Fibroblast of peridontal ligament (primary cell): ENCODE measurements around the gene CEP112.
"Not testable (repeated sequence)": the region's sequence is repeated elsewhere in the genome, so short reads cannot be mapped to it uniquely, and the experiment has no call there.

Experiments used
- DNase-seq: peaks from one replicate; pipeline ENCODE4 v3.0.0-alpha.2; 2010; ENCODE audit errors: extremely low read depth

Gene CEP112

DNA sequence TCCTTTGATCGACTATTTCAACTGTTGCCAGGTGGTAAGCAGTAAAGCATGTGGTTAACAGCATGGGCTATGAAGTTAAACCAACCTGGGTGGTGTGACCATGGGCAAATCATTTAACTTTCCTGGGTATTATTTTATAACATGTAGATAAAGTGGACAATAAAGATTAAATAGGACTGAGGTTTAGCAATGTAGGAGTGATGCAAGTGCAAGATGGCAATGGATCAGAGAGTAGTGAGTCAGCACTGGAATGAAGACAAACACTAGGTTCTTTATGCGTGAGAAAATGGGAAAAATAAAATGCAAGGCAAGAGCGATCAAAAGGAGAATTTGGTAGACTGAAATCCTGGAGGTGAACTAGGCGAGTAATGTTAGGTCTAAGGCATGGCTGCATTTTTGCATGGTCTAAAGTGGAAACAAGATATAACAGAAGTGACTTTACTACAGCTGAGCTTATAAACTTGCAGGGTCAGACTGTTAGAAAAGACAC, 408.0 kb downstream of the CEP112 start:
- peak; percentile 93 for DNase-seq

DNA sequence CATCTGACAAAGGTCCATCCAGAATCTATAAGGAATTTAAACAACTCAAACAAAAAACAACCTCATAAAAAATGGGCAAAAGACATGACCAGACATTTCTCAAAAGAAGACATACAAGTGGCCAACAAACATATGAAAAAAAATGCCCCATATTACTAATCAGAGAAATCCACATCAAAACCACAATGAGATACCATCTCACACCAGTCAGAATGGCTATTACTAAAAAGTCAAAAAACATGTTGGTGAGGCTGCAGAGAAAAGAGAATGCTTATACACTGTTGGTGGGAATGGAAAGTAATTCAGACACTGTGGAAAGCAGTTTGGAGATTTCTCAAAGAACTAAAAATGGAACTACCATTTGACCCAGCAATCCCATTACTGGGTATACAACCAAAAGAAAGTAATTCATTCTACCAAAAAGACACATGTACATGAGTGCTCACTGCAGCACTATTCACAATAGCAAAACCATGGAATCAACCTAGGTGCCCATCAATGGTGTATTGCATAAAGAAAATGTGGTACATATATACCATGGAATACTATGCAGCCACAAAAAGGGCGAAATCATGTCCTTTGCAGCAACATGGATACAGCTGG, 409.7 kb downstream of the CEP112 start:
- DNase-seq: not testable (repeated sequence)

DNA sequence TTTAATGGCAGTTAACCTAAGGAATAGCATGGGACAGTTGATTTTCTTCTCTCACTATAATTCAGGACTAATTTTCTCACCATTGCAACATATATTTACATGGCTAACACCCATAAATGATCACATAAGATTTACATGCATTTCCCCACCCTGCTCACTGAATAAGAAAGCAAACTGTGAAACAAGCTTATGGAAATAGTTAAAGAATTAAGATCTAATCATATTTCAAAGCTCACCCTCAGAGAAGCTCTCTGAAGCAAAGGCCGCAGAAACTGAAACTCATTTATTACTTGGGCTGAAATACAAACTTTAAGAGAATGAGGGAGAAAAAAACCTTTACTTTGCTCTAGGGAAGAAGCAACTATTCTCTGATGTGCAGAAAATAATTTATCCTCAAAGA, 411.8 kb downstream of the CEP112 start:
- DNase-seq: no peak

DNA sequence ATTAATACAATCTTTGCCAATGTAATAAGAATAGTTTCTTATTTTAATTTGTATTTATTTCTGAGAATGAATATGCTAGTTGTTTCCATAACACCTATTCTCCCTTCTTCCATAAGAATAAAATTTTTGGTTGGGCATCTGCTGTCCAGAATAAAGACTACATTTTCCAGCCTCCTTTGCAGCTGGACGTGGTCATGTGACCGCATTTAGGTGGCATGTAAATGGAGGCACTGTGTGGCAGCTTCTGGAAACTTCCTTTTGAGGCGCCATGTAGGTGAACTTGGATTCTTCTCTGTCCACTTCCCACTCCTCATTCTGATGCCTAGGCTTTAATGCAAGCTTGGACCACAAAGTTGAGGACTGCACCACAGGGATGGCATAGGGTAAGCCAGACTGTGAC, 415.0 kb downstream of the CEP112 start:
- DNase-seq: no peak

DNA sequence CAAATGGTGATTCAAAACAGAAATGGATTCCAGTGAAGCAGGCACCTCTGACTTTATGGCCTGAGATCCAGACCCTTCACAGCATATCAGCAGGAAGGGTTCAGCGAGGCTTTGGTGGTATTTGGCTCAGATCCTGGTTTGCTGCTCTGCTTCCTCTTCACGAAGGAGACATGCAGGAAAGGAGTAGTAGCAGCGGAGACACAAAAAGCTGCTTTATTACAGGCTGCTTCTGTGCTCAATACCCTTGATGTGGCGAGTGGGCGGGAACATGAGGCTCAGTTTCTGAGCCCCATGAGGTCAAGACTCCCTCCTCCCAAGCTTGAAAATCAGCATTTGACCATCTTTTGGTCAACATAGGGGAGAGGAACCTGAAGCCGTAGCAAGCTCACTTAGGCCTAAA, 417.1 kb downstream of the CEP112 start:
- DNase-seq: no peak

DNA sequence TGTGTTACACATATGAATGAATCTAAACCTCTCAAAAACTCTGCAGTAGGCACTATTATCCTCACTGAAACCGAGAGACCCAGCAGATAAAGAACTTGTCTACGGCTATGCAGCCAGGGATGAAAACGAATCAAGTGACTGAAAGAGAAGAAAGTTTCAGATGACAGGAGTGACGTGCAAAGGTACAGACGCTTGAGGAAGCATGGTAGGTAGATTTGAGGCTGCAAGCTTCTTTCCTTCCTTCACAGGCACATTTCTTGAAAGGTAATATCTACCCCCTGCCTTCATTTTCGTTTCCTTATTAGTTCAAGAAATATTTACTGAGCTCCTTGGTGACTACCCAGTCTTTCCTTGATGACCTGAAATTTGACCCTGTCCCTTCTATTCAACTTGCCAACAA, 418.9 kb downstream of the CEP112 start:
- no peak for DNase-seq

DNA sequence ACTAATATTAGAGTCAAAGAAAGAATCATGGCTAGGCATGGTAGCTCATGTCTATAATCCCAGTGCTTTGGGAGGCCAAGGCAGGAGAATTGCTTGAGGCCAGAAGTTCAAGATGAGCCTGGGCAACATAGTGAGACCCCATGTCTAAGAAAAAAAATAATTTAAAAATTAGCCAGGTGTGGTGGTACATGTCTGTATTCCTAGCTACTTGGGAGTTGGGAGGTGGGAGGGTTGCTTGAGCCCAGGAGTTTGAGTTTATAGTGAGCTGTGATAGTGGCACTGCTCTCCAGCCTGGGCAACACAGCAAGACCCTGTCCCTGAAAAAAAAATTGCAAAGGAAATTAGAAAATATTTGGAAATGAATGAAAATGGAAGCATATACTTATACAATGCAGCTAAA, 420.2 kb downstream of the CEP112 start:
- DNase-seq: no peak

DNA sequence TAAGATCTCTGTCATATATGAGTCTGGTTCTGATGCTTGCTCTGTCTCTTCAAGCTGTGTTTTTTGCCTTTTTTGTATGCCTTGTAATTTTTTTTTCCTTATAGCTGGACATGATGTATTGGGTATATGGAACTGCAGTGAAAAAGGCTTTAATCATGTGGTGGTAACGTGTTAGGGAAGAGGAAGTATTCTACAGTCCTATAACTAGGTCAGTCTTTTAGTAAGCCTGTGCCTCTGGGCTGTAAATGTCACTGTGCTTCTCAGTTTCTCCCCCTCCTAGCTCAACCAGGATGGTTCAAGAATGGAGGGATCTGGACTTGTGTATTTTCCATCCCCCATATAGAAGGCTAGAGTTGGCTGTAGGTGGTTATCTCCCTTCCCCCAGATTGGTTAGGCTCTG, 428.1 kb downstream of the CEP112 start:
- no peak for DNase-seq

DNA sequence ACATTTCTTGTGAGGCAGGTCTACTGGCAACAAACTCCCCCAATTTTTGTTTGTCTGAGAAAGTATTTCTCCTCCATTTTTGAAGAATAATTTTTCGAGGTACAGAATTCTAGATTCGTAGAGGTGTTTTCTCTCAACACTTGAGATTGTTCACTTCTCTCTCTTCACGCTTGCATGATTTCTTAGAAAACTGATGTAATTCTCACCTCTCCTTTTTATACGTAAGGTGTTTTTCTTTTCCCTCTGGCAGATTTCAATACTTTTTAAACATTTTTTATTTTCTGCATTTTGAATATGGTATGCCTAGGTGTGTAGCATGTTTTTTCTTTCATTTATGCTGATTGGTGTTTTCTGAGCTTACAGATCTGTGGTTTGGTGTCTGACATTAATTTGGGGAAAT, 429.0 kb downstream of the CEP112 start:
- no peak for DNase-seq

DNA sequence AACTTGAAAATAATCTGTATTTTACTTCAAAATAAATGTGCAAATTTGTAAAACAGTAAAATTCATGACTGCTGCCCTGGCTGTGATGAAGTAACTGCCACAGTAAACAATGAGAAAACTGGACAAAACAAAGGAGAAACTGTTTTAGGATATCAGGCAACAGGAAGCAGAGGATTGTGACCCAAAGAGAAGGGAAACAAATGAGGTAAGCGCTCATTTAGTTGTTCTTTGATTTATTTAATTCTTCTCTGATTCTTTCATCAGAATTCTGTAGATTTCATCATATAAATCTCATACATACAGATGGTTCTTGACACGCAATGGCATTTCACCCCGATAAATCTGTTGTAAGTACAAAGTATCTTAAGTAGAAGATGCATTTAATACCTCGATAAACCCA, 432.4 kb downstream of the CEP112 start:
- DNase-seq: no peak

DNA sequence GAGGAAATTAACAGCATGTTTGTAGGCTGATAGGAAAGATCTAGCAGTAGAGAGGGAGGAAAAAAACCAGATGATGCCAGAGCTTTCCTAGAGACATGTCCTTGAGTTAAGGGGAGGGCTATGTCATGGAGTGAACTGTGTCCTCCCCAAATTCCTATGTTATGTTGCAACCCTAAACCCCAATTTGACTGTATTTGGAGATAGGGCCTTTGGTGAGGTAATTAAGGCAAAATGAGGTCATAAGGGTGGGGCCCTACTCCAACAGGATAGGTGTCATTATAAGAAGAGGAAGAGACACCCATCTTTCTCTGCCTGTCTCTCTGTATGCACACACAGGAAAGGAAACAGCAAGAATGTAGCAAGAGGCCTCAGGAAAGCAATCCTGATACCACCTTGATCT, 435.2 kb downstream of the CEP112 start:
- no peak for DNase-seq

DNA sequence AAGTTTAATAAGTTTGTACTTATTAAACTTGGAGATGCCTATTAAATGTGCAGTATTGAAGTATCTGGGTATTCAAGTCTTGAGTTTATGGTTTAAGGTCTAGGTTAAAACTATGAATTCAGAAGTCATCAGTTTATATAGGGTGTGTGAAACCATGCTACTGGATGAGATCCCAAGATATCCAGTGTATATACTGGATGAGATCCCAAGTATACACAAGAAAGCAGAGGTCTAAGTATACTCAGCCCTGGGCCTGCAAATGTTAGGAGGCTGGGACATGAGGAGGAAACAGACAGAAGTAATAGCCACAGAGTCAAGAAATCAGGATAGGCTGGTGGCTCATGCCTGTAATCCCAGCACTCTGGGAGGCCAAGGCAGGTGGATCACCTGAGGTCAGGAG, 436.1 kb downstream of the CEP112 start:
- DNase-seq: no peak

DNA sequence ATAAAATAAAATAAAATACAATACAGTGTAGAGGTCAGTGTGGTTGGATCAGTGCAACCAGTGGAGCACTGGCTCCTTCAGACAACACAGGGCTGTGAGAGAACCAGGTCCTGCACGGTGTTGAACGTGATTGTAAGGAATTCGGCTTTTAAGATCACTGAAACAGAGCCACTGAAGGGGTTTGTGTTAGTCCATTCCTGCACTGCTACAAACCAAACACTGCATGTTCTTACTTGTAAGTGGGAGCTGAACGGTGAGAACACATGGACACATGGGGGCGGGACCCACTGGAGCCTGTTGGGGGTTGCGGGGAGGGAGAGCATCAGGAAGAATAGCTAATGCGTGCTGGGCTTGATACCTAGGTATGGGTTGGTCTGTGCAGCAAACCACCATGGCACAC, 437.3 kb downstream of the CEP112 start:
- no peak for DNase-seq

DNA sequence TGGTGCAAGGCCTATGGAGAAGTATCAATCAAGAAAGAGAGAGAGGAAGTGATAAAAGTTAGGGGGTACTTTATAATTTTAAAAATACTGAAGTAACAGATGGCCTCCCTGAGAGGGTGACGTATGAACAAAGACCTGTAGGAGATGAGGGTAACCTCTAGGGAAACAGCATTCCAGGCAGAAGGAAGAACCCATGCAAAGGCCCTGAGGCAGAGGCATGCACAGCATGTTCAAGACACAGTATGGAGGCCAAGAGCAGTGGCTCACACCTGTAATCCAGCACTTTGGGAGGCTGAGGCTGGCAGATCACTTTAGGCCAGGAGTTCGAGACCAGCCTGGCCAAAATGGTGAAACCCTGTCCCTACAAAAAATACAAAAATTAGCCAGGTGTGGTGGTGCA, 437.9 kb downstream of the CEP112 start:
- DNase-seq: no peak

DNA sequence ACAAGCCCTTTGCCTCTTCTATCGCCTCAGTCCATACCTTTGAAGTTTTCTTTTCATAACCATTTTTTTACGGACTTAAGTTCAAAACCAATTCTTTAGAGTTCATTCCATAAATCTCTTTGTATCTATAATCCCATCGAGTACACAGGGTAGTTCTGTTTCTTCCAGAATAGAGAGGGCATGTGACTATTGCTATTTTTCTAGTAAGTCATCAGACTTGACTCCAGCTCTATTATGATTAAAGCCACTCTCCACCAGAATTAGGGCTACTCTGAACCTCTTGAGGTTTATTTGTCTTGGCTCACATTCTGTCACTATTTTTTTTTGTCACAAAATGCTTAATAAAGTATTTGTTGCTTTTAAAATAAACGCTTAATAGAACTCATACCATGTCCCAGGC, 438.6 kb downstream of the CEP112 start:
- no peak for DNase-seq

DNA sequence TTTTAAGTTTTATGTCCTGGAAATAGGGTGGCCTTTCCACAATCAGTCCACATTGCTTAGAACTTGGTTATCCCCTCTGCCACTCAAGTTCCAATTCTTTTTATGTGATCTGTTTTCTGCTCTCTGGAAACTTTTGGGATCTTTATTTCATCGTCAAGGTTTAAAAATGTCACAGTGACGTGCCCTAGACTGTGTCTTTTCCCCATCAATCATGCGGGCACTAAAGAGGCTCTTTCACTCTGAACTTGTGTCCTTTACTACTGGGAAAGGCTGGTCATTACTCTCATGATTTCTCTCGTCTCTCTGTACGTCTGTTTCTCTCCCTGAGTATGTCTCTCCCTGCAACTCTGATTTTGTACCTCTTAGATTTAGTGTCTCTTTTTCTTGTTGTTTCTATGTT, 440.7 kb downstream of the CEP112 start:
- no peak for DNase-seq

DNA sequence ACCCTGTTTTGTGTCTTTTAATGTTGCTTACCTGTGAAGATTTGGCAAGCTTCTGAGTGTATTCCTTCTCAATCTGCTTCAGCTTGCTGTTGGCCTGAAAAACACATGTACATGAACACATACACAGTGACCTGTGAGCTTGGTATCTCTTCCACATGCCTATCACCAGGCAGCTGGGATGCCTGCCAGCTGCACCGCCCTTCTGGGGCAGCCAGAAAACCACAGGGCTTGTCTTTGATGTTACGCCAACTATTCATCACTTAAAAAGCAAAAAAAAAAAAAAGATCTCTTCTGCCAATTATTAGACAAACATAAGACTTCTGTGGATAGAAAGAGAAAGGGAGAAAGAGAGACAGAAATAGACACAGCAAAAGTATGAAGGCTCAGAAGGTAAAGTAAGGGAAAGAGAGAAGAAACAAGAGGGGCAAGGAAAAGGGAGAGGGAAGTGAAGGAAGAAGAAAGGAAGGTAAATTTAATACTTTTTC, 441.3 kb downstream of the CEP112 start:
- peak; percentile 89 for DNase-seq

DNA sequence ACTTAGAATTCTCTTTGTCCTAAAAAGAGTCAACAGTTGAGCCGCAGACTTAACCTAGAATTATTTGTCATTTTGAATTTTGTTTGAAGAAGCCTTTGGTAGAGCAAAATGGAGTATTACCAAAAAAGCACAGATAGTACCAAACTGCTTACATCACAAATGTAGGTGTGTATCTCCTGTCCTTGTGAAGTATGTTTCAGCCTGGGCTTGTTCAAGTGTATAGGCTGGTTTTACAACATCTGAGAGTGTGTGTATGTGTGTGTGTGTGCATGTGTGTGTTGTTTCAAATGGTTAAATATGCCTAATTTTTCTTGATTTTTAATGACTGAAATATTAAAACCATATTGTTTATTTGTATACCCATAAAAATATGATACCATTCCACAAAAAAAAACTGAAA, 441.8 kb downstream of the CEP112 start:
- DNase-seq: no peak

DNA sequence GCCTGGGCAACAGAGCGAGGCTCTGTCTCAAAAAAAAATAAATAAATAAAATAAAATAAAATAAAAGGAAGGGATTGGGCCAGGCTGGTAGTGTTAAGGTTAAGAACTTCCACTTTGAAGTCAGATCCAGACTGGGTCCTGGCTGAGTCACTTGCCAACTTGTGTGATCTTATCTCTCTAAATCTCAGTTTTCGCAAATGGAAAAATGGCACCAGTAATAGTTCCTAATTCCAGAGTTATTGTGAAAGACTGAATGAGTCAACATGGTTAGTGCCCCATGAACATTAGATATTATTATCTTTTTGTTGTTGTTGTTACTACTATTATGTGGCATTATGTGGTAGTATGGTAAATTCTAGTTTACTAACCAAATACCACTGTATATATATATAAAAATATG, 442.5 kb downstream of the CEP112 start:
- DNase-seq: peak; percentile 25

DNA sequence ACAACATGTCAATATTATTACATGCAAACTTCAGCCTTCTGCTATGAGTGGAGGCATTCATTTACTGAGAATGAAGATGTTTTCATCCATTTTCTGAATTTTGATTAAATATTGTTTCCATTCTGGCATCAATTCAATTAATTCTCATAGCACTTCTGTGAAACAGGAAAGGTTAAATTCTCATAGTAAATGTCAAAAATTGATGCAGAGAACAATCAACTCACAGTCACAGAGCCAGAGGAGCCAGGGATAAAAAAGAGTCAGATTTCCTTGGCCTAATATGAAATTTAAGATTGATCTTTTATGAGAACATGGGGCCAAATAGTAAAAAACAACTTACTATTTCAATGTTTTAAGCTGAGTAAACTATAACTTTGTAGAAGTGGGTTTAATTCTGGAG, 446.7 kb downstream of the CEP112 start:
- no peak for DNase-seq

DNA sequence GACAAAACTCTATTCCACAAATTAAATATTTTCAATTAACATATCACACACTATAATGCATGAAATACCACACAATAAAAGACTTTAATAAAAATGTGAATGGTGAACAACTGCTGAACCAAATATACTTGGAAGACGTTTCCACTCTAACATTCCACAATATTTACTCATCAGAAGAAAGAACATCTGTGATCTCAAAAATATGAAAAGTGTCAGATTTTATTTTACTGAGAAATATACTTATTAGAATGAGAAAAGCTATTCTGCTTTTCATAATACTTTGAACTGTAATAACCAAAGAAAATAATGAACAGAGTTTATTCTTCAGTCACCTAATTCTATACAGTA, 448.7 kb downstream of the CEP112 start:
- peak; percentile 54 for DNase-seq

DNA sequence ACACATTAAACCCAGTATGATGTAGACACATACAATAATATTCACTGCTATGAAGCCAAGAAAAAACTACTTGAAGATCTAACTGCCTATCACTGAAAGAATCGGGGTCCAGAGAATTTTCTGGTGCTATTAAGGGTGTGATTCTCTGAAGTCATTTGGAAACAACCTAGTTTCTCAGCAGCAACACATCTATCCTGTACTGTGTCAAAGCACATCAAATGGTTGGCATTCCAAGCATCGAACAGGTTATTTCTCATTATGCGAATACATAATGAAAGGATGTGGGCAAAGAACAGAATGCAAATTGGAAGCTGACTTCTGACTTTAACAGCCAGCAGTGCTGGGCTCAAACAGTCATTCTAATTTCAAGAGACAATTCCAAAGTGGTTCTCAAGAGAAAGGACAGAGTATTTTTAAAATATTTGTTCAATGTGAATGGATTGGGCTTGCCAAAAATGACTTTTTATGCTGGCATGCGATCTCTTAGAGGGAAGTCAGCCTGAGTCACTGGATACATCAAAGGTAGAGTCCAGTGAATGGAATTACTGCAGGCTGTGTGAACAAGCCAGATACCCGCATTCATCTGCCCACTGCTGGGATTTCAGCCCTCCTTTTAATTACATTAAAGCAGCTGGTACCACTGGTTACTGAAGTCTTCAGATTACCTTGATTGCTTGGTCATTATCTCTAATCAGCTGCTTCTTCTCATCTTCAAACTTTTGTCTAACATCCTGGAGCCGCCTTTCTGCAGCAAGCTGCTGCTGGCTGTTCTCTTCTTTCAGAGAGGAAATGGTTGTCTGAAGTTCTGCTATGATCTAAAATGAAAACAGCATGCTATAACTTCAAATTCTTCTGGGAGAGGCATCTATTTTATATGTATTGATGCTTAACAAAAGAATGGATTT, 449.3 kb downstream of the CEP112 start:
- DNase-seq: peak; percentile 85

DNA sequence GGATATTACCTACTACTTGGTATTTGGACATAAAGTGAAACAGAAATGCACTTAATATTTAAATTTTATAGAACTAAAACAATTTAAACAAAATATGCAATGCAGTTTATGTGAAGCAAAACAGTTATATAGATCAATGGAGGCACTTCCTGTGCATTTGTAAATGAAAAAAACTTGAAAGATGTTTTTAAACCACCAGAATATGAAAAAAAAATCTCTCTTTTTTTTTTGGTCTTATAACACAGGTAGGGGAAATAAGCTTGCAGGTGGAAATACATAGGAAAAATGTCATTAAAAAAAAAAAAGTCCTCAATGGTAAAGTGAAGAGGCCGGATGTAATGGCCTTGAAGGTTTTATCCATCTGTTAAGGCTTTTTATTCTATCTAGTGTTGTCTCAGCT, 450.2 kb downstream of the CEP112 start:
- DNase-seq: no peak
